RPMI7951 (cell line): ENCODE measurements around the gene ECHS1. TPM values are rescaled to one million over a fixed set of nuclear protein-coding genes. Genes with fewer than 3 reads are reported as not detected.
A peak's percentile ranks its signal among the peaks of the same experiment; 100 is the strongest.
"Not testable (repeated sequence)": the region's sequence is repeated elsewhere in the genome, so short reads cannot be mapped to it uniquely, and the experiment has no call there.

Experiments used
- DNase-seq: peaks from one replicate; pipeline ENCODE4 v3.0.0-alpha.2; 2012; ENCODE audit warnings: low read depth
- total RNA-seq: library from RNA; depleted of rRNA; stranded (reverse); fragments of >200 nt; shearing (Covaris generic); gene quantifications from 2 replicates; pipeline ENCODE4 v1.2.3, GENCODE V29; 2014

ECHS1 gene
- total RNA-seq, 1 experiment from 2014 or later: 91.1 TPM

DNA sequence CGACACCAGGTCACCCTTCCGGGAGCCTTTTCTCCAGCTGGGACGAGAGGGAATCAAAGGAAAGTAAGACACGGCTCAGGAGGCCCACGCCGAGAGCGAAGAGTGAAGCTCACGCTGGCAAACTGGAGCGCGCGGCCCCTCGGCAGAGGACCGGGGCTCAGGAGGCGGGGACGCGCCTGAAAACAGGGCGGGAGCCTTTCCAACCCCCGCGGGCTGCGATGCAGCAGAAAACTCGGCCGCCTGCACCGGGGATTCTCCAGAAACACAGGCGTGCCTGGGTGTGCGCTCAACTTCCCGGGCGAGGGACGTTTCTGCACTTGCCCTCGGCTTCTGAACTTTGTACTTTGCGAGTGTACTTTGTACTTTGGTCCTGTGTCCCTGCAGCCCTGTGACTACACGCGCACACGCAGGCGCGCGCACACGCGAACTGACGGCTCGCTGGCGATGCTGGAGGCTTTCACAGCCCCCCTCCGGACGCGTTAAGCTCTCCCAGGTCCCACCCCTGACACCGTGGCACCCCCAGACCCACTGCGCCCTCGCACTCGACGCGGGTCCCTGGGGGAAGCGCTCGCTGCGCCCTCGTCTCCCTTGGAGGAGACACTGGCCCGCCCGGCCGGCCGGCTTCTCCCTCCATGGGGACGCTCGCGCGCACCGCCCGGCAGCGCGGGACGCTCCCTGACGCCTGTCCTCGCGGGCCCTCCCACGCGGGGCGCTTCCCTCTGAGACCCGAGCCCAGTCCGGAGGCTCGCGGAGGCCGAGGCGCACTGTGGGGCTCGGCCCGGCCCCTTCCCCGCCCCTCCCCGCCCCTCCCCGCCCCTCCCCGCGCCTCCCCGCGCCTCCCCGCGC lies 5.3 kb upstream of the ECHS1 start:
- peak; percentile 54 for DNase-seq

DNA sequence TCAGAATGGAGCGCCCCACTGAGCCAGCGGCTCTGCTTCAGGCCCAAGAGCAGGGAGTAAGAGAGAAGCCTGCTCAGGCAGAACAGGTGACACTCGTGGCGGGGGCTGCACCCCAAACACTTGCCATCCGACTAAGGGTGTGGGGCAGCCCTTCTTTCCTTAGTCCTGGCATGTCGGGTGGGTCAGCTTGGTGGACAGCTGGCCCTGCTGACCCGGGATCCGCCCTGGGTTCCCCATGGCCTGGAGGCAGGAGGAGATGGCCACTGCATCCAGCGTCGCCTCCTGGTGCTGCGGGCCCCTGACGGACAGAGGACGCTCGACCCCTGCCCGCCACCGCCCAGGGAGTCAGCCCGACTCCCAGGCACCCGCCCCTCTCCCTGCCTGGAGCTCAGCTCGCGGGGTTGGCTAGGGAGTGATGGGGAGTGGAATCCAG lies 4.7 kb upstream of the ECHS1 start:
- no peak for DNase-seq

DNA sequence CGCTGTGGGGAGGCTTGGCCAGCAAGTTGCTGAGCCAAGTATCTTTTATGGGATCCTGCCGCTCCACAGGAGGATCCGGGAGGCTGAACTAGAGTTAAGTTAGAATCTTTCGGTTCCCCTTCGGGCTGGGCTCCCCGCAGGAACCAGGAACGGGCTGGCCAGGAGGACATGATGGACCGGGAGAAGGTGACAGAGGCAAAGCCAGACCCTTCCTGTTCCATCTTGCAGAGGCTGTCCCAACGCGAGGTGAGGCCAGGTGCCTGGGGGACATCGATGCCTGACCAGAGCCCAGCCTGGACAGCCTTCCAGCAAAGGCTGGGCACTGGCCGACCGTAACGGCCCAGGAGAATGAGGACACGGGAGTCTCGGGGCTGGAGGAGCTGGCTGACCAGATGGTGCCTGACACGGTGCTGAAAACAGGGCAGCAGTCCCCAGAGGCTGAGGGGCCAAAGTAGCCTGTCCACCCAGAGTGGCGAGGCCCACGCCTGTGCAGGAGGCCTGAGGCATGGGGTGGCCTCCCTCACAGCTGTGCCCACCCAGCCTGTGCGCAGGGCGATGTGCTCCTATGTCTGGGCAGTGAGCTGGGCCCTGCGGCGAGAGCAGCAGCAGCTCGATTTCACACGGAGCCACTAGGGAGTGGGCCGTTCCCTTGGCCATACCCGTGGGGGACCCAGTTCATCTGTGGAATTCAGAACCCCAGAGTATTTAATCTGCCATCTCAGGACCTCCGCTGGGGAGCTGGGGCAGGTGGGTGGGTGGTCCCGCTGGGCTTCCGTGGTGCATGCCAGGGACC lies 4.1 kb upstream of the ECHS1 start:
- no peak for DNase-seq

DNA sequence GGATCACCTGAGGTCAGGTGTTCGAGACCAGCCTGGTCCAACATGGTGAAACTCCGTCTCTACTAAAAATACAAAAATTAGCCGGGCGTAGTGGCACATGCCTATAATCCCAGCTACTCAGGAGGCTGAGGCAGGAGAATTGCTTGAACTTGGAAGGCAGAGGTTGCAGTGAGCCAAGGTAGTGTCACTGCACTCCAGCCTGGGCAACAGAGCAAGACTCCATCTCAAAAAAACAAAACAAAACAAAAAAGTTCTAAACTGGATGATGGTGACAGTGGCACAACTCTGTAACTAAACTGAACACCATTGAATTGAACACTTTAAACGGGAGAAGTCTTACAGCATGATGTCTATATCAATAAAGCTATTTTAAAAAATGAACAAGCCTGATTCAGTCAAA lies 3.0 kb upstream of the ECHS1 start:
- DNase-seq: not testable (repeated sequence)

DNA sequence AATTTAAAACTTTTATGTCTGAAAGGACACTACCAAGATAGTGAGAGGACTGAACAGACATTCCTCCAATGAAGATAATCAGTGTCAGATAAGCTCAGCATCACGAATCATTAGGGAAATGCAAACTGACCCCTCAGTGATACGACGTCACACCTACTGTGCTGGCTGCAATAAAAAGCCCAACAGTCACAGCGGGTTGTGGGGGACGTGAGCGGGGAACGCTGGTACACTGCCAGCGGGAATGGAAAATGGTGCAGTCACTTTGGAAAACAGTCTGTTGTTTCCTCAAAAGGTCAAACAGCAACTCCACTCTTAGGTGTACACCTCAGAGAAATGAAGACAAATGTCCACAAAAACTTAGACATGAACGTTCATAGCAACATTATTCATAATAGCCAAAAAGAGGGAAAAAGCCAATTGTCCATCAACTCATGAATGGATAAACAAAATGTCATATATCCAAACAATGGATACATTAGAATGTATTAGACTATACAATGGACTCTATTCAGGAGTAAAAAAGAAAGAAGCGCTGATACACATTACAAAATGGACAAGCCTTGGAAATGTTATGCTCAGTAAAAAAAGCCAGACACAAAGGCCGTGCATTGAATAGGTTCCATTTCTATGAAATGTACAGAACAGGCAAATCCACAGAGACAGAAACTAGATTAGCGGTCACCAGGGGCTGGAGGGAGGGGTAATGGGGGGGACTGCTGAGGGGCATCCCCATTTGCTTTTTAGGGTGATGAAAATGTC lies 2.4 kb upstream of the ECHS1 start:
- DNase-seq: no peak

DNA sequence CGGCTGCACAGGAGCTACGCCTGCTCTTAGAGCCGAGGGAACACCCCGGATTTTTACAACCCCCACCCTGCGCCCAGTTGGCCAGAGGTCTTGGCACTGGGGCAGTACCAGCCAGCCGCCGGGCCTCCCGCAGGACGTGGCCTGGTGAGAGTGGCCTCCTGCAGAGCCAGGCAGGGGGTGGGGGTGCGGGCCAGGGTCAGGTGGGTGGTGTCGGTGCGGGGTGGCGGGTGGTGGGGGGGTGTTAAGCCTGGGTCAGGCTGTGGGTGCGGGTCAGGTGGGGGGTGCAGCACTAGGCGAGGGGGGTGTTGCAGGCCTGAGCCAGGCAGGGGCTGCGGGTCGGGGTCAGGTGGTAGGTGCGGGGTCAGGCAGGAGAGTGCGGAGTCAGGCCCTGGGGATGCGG lies 647 bp downstream of the ECHS1 start:
- no peak for DNase-seq

DNA sequence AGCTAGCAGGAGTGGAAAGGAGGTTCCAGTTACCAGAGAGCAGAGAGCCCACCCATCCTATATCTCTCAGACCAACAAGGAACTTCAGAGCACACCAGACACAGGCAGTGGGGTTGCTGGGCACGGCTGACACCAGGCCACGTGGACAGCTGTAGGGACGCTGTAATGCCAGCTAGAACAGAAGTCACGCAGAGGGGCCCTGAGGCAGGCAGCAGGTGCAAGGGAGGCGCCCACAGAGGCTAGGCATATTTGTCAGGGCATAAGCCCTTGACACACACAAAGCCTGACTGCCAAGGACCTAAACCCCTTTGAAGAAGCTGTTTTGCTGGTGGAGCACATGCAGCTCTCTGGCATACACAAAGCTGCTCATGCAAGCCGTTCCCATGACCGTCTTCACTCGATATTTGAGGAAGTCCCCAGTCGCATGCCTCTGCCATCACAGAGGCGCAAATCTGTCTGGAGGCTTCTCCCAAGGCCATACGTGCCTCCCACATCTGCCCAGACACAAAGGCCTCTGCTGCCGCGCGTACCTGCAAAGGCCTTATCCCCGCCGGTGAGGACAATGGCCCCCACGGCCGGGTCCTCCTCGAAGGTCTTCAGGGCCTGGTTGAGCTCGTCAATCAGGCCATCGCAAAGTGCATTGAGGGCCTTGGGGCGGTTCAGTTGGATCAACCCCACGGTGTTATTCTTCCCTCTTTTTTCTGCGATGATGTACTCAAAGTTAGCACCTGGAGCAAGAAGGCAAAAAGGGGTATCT lies 2.9 kb downstream of the ECHS1 start:
- DNase-seq: no peak

DNA sequence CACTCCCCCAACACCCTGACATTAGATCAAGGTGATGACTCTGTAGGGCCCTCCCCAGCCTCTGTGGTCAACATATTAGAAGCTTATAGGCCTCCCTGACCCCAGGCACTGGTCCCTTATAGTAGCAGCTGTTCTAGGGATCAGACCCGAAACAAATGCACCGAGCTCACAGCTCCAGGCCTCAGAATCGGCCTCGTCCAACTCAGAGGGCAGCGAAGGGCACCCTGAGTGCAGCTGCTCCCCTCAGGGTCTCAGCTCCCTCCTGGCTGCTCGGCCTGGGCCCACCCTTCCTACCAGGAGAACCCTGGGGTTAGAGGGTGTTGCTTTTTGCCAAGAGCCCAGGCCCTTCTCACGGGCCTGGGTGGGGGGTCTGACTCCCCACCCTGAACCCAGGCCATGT lies 5.0 kb downstream of the ECHS1 start:
- DNase-seq: no peak

DNA sequence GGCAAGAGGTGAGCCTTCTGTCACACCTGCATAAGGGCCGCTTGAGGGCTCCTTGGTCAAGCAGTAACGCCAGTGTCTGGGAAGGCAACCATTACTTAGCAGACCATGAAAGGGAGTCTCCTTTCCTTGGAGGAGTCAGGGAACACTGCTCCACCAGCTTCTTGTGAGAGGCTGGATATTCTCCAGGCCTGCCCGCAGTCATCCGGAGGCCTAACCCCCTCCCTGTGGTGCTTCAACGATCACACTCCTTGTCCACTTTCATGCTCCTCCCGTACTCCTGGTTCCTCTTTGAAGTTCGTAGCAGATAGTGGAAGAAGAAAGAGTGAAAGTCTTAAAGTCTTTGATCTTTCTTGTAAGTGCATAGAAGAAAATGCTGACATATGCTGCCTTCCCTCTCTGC lies 5.7 kb downstream of the ECHS1 start:
- not testable (repeated sequence) for DNase-seq

DNA sequence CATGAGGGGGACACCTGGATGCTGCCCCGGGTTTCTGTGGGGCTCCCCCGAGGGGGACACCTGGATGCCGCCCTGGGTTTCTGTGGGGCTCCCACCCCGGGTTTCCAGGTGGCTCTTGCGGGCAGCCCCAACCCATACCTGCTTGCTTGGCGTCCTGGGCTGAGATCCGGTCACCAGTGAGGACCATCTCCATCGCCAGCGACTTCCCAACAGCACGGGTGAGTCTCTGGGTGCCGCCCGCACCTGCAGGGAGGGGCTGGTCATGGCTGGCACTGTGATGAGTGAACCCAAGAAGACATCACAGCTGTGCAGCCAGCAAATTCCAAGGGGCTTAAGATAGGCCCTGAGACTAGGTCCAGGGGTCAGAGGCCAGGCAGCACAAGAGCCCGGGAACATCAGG lies 6.4 kb downstream of the ECHS1 start:
- no peak for DNase-seq

DNA sequence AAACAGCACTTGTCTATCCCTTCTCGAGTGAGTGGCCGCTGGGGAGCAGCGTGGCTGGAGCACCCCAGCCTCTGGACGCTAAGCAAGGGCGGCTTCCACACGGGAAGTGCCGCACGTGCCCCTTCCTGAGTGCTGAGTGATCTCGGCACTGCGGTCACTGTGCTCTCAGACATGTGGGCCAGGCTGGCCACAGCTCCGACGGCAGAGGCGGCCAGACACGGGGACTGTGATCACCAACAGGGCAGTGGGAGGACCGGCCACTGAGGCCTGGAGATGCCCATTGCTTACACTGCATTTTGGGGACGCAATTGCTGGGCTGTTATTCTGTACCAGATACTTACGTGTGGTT lies 7.0 kb downstream of the ECHS1 start:
- DNase-seq: no peak

DNA sequence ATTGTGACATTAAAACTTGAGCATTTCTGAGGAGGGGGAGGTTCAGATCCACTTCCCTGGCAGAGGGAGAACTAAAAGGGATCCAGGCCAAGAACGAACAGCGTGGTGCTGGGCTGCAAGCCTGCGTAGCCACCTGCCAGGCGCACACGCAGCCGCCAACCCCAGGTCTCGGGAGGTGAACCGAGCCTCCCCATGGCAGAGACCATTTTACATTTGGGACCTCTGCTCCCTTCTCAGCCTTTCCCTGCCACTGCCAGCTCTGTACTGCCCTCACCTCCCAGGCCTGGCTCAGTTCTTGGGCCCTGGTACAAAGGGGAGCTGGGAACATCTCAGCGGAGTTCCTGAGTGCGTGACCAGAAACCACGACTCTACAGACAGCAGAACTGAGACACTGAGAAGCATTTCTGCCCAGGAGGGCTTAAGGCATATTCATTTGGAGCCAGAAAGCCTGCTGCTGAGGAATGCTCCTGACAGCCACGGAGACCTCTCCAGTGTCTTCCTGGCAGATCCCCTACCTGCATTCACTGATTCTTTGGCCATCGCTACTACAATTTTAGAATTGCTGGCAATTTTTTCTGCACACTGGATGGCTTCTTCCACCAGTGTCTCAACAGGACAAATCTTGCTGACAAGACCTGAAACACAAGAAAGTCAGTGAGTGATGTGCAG lies 7.6 kb downstream of the ECHS1 start:
- no peak for DNase-seq

DNA sequence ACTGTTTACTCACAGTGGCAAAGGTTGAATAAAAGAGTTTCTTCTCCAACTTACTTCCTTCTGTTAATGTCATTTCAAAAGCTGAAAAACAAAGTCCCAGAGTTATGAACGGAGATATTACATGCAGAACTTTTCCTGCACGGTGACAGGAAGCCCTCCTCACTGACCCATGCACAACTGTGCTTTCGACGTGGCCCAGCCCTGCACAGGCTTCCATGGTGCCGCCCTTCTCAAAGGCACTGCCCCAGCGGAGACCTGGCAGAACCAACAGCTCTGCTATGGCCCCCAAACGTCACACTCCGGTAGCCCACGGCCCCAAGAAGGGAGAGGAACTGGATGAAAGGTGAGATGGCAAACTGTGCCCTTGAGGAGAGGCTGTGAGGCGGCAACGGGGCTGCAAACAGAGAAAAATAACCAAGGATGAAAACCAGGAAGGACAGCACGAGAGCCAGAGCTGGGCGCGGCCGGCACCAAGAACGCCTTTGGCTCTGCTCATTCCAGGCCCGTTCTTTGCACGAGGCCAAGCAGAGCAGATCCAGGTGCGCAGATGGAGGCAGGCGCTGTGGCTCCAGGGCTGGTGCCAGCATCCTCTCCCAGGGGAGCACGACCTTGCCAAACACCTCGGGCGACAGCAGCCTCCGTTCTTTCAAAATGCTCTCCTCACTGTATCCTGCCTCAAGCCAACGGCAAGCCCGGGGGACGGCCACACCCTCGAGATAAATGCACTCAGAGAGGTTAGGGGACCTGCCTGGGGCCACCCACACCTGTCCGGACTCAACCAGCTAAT lies 8.3 kb downstream of the ECHS1 start:
- no peak for DNase-seq

DNA sequence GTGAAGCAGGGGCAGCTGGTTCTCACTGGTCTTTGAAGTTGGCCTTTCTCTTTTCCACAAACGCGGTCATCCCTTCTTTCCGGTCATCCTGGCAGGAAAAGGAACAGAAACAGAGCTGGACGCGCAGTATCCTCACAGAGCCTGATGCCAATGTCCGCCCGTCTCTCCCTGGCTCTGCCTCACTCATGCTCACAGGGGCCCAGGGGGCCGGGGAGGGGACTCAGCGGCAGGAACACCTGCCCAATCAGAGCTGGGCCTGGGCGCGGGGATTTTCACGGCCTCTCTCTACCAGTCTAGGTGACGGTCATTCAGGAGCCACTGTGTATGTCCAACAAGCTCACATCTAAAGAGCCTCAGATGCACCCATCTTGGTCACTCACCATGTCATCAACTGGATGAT lies 10.3 kb downstream of the ECHS1 start:
- DNase-seq: no peak

DNA sequence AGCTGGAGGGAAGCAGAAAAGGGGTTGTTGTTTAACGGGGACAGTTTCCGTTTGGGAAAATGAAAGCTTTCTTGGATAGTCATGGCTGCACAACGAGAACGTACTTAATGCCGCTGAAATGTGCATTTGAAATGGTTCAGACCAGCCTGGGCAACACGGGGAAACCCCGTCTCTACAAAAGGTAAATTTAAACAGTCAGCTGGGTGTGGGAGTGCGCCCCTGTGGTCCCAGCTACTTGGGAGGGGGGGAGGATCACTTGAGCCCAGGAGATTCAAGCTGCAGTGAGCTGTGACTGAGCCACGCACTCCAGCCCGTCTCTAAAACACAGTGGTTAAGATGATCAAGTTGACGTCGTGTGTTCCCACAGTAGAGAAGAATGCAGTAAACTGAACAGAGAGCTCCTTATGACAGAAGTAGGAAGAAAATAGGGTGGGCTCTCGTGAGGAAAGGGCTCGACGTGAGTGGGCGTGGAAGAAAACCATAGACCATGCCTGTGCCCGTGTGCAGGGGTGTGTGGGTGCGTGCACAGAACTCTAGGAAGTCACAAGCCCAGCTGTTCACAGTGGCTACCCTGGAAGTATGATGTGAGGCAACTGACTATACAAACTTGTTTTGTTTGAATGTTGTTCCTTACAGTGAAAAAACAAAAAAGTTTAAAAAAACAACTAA lies 11.2 kb downstream of the ECHS1 start:
- no peak for DNase-seq

DNA sequence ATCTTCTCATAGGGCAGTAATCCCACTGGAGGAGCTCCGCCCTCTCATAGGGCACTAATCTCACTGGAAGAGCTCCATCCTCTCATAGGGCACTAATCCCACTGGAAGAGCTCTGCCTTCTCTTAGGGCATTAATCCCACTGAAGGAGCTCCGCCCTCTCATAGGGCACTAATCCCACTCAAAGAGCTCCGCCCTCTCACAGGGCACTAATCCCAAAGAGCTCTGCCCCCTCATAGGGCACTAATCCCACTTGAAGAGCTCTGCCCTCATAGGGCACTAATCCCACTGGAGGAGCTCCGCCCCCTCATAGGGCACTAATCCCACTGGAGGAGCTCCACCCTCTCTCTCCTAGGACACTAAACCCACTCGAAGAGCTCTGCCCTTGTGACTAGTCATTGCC lies 11.9 kb downstream of the ECHS1 start:
- no peak for DNase-seq

DNA sequence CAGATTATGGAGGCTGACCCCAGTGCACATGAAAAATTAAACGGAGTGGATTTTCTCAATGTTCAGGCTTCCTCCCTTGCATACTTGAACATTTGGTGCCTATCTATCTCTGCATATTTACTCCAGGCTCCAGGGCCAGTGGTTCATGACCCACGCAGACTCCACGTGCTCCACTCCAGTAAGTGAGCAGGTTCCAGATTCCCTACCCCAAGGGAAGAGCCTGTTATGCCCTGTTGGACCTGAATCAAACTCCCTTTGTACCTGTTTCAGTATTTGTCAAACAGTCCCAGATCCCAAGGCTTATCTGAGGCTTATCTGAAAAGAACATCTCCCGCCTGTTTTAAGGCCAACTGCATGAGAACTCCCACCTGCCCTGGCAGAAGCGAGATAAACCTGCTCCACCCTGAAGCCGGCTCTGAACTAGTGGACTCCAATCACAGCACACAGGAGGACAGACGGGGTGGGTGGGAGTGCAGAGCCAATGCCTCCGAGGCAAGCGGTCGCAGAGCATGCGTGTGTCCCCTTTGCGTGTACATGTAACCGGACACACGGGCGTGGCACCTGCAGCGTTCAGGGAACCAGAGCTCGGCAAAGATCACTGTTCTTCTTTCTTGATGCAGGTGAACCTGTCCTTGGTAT lies 13.1 kb downstream of the ECHS1 start:
- DNase-seq: no peak

DNA sequence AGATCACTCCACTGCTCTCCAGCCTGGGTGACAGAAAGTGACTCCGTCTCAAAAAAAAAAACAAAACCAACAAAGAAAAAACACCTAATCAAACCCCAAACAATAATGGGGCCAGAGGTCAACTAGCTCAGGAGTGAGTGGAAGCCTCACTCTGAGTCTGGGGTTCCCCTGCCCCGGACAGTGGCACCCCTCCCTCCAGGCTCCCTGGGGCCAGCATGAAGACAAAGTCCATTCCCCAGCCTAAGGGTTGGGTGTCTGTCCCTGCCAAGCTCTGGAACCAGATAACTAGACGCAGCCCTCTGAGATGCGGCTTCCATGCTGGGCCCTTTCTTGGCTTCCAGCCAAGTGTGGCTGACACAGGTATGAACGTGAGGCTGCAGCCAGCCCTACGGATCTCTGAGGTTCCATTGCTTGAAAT lies 13.6 kb downstream of the ECHS1 start:
- no peak for DNase-seq

DNA sequence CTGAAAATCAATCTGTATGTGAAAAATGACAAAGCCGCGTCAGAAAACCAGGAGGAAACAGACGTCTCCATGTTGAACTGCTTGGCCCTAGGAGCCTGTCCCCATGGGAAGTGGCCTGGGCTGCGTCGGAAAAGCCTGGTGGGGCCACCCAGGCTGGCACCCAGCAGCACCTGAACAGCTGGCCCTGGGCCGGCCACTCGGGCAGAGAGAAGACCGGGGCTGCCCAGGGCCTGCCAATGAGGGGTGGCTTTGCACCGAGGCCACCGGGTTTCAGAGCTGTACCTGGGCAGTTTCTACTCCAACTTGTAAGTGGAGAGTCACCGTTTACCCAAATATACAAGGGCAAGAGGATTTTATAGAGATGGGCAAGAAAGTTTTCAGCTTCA lies 14.2 kb downstream of the ECHS1 start:
- no peak for DNase-seq
